Hepatocyte (in vitro differentiated cells): ENCODE data around the gene RANBP17. TPM values are rescaled to one million over a fixed set of nuclear protein-coding genes. Genes with fewer than 3 reads are reported as not detected.

Experiments used
- DNase-seq: peaks from one replicate; pipeline ENCODE4 v3.0.0-alpha.2; 2016; ENCODE audit warnings: low spot score
- H2AFZ ChIP-seq: fragments of 200-600 bp; sonication (generic); 2 replicates; pipeline ENCODE4 v1.6.0; 2016; ENCODE audit warnings: antibody characterized with exemption, mild to moderate bottlenecking
- H3K27ac ChIP-seq: fragments of 200-600 bp; sonication (generic); 2 replicates; pipeline ENCODE4 v1.5.1; 2016; ENCODE audit warnings: mild to moderate bottlenecking
- H3K27me3 ChIP-seq: fragments of 200-600 bp; sonication (generic); 2 replicates; pipeline ENCODE4 v1.6.1; 2016
- H3K36me3 ChIP-seq: fragments of 200-600 bp; sonication (generic); replicated peaks from 2 replicates; pipeline ENCODE4 v1.5.1; 2016; ENCODE audit warnings: low read depth; ENCODE audit not compliant: insufficient read depth
- H3K4me1 ChIP-seq: fragments of 200-600 bp; sonication (generic); 2 replicates; pipeline ENCODE4 v1.5.1; 2016; ENCODE audit warnings: mild to moderate bottlenecking, moderate library complexity; ENCODE audit not compliant: insufficient read depth
- H3K4me2 ChIP-seq: fragments of 200-600 bp; sonication (generic); 2 replicates; pipeline ENCODE4 v1.6.0; 2016
- H3K4me3 ChIP-seq: fragments of 200-600 bp; sonication (generic); 2 replicates; pipeline ENCODE4 v1.5.1; 2016; ENCODE audit warnings: mild to moderate bottlenecking
- H3K79me2 ChIP-seq: fragments of 200-600 bp; sonication (generic); 2 replicates; pipeline ENCODE4 v1.6.0; 2017; ENCODE audit warnings: mild to moderate bottlenecking
- H3K9me2 ChIP-seq: fragments of 200-600 bp; sonication (generic); replicated peaks from 2 replicates; pipeline ENCODE4 v1.6.0; 2017; ENCODE audit warnings: mild to moderate bottlenecking; ENCODE audit not compliant: insufficient read depth
- H3K9me3 ChIP-seq: fragments of 200-600 bp; sonication (generic); 2 replicates; pipeline ENCODE4 v1.5.1; 2016; ENCODE audit warnings: low read depth, mild to moderate bottlenecking
- H4K20me1 ChIP-seq: fragments of 200-600 bp; sonication (generic); 2 replicates; pipeline ENCODE4 v1.6.0; 2016; ENCODE audit warnings: mild to moderate bottlenecking; ENCODE audit not compliant: insufficient read depth, poor library complexity, severe bottlenecking
- EZH2 ChIP-seq: fragments of 200-600 bp; sonication (generic); IDR thresholded peaks from 2 replicates; pipeline ENCODE4 v1.6.1; 2016; ENCODE audit warnings: antibody characterized with exemption, mild to moderate bottlenecking, borderline replicate concordance
- EZH2phosphoT487 ChIP-seq: fragments of 200-600 bp; sonication (generic); IDR thresholded peaks from one replicate; pipeline ENCODE4 v1.6.1; 2018; ENCODE audit warnings: antibody characterized with exemption, mild to moderate bottlenecking, low read depth, moderate library complexity; ENCODE audit not compliant: unreplicated experiment, severe bottlenecking
- WGBS: methylation state at CpG from one replicate; pipeline ENCODE4 v1.1.6; 2016; ENCODE audit warnings: low lambda C conversion rate; ENCODE audit errors: missing lambda C conversion rate; 5-methylcytosine and 5-hydroxymethylcytosine counted together
- polyA plus RNA-seq: library from polyadenylated mRNA; unstranded; fragments of >200 nt; fragmentation: Nextera tagmentation; extraction: Ambion mirVana; gene quantifications from 2 replicates; pipeline ENCODE4 v1.2.1, GENCODE V29; 2016
- total RNA-seq: library from RNA; depleted of rRNA; stranded (reverse); fragments of >200 nt; gene quantifications from 2 replicates; pipeline ENCODE4 v1.2.3, GENCODE V29; 2014
- TF ChIP-seq, protein P1 (sequence below): fragments of 200-600 bp; sonication (generic); IDR thresholded peaks from 2 replicates; pipeline ENCODE4 v1.5.1; 2016; ENCODE audit warnings: antibody characterized with exemption, mild to moderate bottlenecking; ENCODE audit not compliant: poor library complexity

RANBP17 gene
- total RNA-seq (17.1 and 20.0 TPM in 2 replicates), polyA plus RNA-seq (11.7 and 14.3 TPM in 2 replicates)

DNA sequence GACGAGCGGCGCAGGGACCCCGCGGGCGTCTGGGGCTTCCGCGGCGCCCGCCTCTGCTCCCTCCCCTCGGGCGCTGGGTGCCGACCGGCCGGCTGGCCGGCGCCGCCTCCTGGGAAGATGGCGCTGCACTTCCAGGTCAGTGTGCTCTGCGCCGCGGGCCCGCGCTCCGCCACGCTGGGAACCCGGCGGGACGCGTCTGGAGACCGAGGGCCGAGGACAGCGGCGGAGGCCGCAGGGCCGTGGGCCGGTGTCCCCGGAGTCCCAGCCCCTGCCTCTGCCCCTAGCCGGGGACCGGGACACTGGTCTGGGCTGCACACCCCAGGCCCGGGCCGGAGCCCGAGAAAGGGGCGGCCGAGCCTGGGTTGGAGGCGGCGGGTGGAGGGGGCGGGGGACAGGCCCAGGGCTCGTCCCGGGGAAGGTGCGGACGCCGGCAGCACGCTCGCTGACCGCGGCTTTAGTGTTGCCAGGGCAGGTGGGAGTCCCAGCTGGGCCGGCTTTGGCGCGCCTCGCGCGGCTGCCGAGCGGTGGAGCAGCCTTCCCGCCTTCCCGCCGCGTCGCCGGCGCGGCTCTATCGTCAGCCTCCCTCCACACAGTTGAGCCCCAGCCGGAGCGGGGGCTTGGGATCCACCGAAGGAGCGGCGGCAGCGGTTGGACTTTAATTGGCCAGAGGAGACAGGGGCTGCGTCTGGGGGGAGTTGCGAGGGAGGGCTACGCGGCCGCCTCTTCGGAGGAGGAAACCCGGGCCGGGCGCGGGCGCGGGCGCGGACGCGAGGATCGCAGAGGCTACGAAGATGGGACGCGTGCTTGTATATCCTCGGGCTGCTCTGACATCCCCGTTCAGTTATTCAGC, at the start of gene RANBP17:
TSS of gene RANBP17 (plus strand) at position 102 of the 850 bp plus-strand sequence.
- Histone ChIP-seq H4K20me1 (no peaks in the 10 kb centered on the region), H2AFZ (peak within 1 kb of the TSS; percentile 99), H3K4me1 (peaks cover 15% of the 10 kb centered on the region), H3K27me3 (no peaks in the 10 kb centered on the region), H3K4me2 (peak within 1 kb of the TSS; percentile 93), H3K9me2 (no peaks in the 10 kb centered on the region), H3K27ac (peak within 1 kb of the TSS; percentile 83), H3K4me3 (peak within 1 kb of the TSS; percentile 94), H3K36me3 (no peaks in the 10 kb centered on the region), H3K79me2 (peaks cover 40% of the 10 kb centered on the region), H3K9me3 (no peaks in the 10 kb centered on the region)
- peak; percentile 91 for DNase-seq
- TF ChIP-seq, protein P1, sequence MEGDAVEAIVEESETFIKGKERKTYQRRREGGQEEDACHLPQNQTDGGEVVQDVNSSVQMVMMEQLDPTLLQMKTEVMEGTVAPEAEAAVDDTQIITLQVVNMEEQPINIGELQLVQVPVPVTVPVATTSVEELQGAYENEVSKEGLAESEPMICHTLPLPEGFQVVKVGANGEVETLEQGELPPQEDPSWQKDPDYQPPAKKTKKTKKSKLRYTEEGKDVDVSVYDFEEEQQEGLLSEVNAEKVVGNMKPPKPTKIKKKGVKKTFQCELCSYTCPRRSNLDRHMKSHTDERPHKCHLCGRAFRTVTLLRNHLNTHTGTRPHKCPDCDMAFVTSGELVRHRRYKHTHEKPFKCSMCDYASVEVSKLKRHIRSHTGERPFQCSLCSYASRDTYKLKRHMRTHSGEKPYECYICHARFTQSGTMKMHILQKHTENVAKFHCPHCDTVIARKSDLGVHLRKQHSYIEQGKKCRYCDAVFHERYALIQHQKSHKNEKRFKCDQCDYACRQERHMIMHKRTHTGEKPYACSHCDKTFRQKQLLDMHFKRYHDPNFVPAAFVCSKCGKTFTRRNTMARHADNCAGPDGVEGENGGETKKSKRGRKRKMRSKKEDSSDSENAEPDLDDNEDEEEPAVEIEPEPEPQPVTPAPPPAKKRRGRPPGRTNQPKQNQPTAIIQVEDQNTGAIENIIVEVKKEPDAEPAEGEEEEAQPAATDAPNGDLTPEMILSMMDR, result no peak
- no peak for TF ChIP-seq EZH2phosphoT487
- no peak for TF ChIP-seq EZH2
- under 1% methylated on average over 76 of the region's 102 CpGs for WGBS

DNA sequence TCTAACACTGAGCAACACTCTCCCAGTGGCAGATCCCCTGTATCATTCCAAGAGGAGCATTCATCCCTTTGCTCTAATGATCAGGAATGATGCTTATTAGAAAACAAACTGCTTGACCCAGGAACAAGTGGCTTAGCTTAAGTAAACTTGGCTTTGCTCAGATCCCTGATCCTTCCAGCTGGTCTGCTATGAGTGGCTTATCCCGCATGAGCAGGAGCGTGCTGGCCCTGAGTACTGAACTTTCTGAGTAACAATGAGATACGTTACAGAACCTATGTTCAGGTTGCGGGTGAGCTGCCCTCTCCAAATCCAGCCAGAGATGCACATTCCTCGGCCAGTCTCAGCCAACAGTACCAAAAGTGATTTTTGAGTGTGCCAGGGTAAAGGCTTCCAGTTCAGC, 48.6 kb upstream of the RANBP17 start:
- no peaks in the 10 kb centered on the region for H3K9me3 ChIP-seq
- no peak overlapping the region for H3K27ac ChIP-seq
- H3K36me3 ChIP-seq, result no peaks in the 10 kb centered on the region
- H3K4me2 ChIP-seq, result no peak overlapping the region
- H3K4me1 ChIP-seq, result no peaks in the 10 kb centered on the region
- no peak for TF ChIP-seq EZH2phosphoT487
- TF ChIP-seq, protein P1, result no peak
- TF ChIP-seq EZH2, result no peak
- WGBS, result 80% methylated on average over 5 of the region's 5 CpGs
- H3K9me2 ChIP-seq, result no peaks in the 10 kb centered on the region
- H3K4me3 ChIP-seq, result no peak overlapping the region
- no peak for DNase-seq
- no peaks in the 10 kb centered on the region for H3K27me3 ChIP-seq
- H2AFZ ChIP-seq, result no peak overlapping the region
- no peaks in the 10 kb centered on the region for H3K79me2 ChIP-seq
- H4K20me1 ChIP-seq, result no peaks in the 10 kb centered on the region

GRCh38 chr5:170817195-170817594, 44.6 kb upstream of the RANBP17 start:
- peaks cover 9% of the 10 kb centered on the region for H3K4me1 ChIP-seq
- no peaks in the 10 kb centered on the region for H3K27me3 ChIP-seq
- TF ChIP-seq EZH2 (no peak), EZH2phosphoT487 (no peak)
- TF ChIP-seq, protein P1, result no peak
- H3K4me3 ChIP-seq, result no peak overlapping the region
- H3K9me3 ChIP-seq, result no peaks in the 10 kb centered on the region
- H3K36me3 ChIP-seq, result no peaks in the 10 kb centered on the region
- no peaks in the 10 kb centered on the region for H3K9me2 ChIP-seq
- H3K27ac ChIP-seq, result no peak overlapping the region
- H4K20me1 ChIP-seq, result no peaks in the 10 kb centered on the region
- no peak for DNase-seq
- no peak overlapping the region for H3K4me2 ChIP-seq
- no peaks in the 10 kb centered on the region for H3K79me2 ChIP-seq
- WGBS, result 91% methylated on average over 3 of the region's 3 CpGs
- no peak overlapping the region for H2AFZ ChIP-seq
